SK-N-SH treated with all-trans-retinoic acid at 6 μM for 48 hours (cell line): Measurements from ENCODE around the gene TTC23.

ENCODE experiments used
- ATAC-seq: fragments of 200-7000 bp; cut with Tn5 transposase; 3 replicates; pipeline ENCODE4 v1.9.1; 2020; ENCODE audit warnings: mild to moderate bottlenecking, moderate library complexity
- ARNTL ChIP-seq: fragments of 450-650 bp; formaldehyde crosslinking; IDR thresholded peaks from 2 replicates; pipeline ENCODE4 v1.5.0; 2020; ENCODE audit warnings: low read depth, mild to moderate bottlenecking, moderate library complexity, borderline replicate concordance
- BACH2 ChIP-seq: fragments of 250-450 bp; sonication (Bioruptor Pico); IDR thresholded peaks from 2 replicates; pipeline ENCODE4 v1.9.0; 2021; ENCODE audit warnings: mild to moderate bottlenecking, borderline replicate concordance
- CSDC2 ChIP-seq: fragments of 250-450 bp; sonication (Bioruptor Pico); IDR thresholded peaks from 2 replicates; pipeline ENCODE4 v1.5.0; 2020; ENCODE audit warnings: mild to moderate bottlenecking, moderate library complexity
- ESRRG ChIP-seq: fragments of 250-450 bp; sonication (Bioruptor Pico); IDR thresholded peaks from 2 replicates; pipeline ENCODE4 v1.6.1; 2021; ENCODE audit warnings: mild to moderate bottlenecking
- ISL1 ChIP-seq: fragments of 250-450 bp; sonication (Bioruptor Pico); IDR thresholded peaks from 2 replicates; pipeline ENCODE4 v2.1.2; 2022; ENCODE audit warnings: mild to moderate bottlenecking, moderate library complexity
- OSR1 ChIP-seq: fragments of 250-450 bp; sonication (Bioruptor Pico); IDR thresholded peaks from 2 replicates; pipeline ENCODE4 v1.8.0; 2022; ENCODE audit warnings: moderate library complexity, mild to moderate bottlenecking, inconsistent platforms
- PPARA ChIP-seq: fragments of 250-450 bp; sonication (Bioruptor Pico); IDR thresholded peaks from 2 replicates; pipeline ENCODE4 v1.5.0; 2020; ENCODE audit warnings: mild to moderate bottlenecking, borderline replicate concordance
- RARB ChIP-seq: fragments of 250-450 bp; sonication (Bioruptor Pico); IDR thresholded peaks from 2 replicates; pipeline ENCODE4 v1.8.0; 2021; ENCODE audit warnings: mild to moderate bottlenecking, moderate library complexity
- SNAI2 ChIP-seq: fragments of 250-450 bp; sonication (Bioruptor Pico); IDR thresholded peaks from 2 replicates; pipeline ENCODE4 v1.5.0; 2020; ENCODE audit warnings: mild to moderate bottlenecking, moderate library complexity
- TCF4 ChIP-seq: fragments of 250-450 bp; sonication (Bioruptor Pico); IDR thresholded peaks from 2 replicates; pipeline ENCODE4 v1.8.0; 2021; ENCODE audit warnings: mild to moderate bottlenecking, moderate library complexity, borderline replicate concordance
- TOX ChIP-seq: fragments of 250-450 bp; sonication (Bioruptor Pico); IDR thresholded peaks from 2 replicates; pipeline ENCODE4 v1.8.0; 2021; ENCODE audit warnings: mild to moderate bottlenecking, moderate library complexity, borderline replicate concordance
- ZFP3 ChIP-seq: fragments of 250-450 bp; sonication (Bioruptor Pico); IDR thresholded peaks from 2 replicates; pipeline ENCODE4 v1.5.0; 2020; ENCODE audit warnings: mild to moderate bottlenecking, moderate library complexity
- ZFP30 ChIP-seq: fragments of 450-650 bp; formaldehyde crosslinking; IDR thresholded peaks from 2 replicates; pipeline ENCODE4 v1.5.0; 2022; ENCODE audit warnings: mild to moderate bottlenecking, moderate library complexity
- ZNF565 ChIP-seq: fragments of 450-650 bp; formaldehyde crosslinking; conservative IDR thresholded peaks from 2 replicates; pipeline ENCODE4 v1.5.0; 2020; ENCODE audit warnings: low read depth, mild to moderate bottlenecking, moderate library complexity
- ZNF70 ChIP-seq: fragments of 450-650 bp; formaldehyde crosslinking; IDR thresholded peaks from 2 replicates; pipeline ENCODE4 v1.5.0; 2020; ENCODE audit warnings: mild to moderate bottlenecking, moderate library complexity
- ZNF8 ChIP-seq: fragments of 450-650 bp; formaldehyde crosslinking; IDR thresholded peaks from 2 replicates; pipeline ENCODE4 v1.5.0; 2020; ENCODE audit warnings: mild to moderate bottlenecking, moderate library complexity
- TF ChIP-seq, protein P1 (sequence below): fragments of 250-450 bp; sonication (Bioruptor Pico); IDR thresholded peaks from 2 replicates; pipeline ENCODE4 v1.5.0; 2020; ENCODE audit warnings: mild to moderate bottlenecking, moderate library complexity
- TF ChIP-seq, protein P2 (sequence below): fragments of 250-450 bp; sonication (Bioruptor Pico); IDR thresholded peaks from 2 replicates; pipeline ENCODE4 v1.5.1; 2021; ENCODE audit warnings: mild to moderate bottlenecking, moderate library complexity
- TF ChIP-seq, protein P3 (sequence below): fragments of 250-450 bp; sonication (Bioruptor Pico); IDR thresholded peaks from 2 replicates; pipeline ENCODE4 v1.8.0; 2021; ENCODE audit warnings: low read depth, mild to moderate bottlenecking, moderate library complexity, borderline replicate concordance
- TF ChIP-seq, protein P4 (sequence below): fragments of 250-450 bp; sonication (Bioruptor Pico); IDR thresholded peaks from 2 replicates; pipeline ENCODE4 v1.8.0; 2020; ENCODE audit warnings: mild to moderate bottlenecking, moderate library complexity, borderline replicate concordance
- TF ChIP-seq, protein P5 (sequence below): fragments of 250-450 bp; sonication (Bioruptor Pico); IDR thresholded peaks from 2 replicates; pipeline ENCODE4 v1.5.1; 2020; ENCODE audit warnings: low read depth, mild to moderate bottlenecking, moderate library complexity

TTC23 gene

DNA sequence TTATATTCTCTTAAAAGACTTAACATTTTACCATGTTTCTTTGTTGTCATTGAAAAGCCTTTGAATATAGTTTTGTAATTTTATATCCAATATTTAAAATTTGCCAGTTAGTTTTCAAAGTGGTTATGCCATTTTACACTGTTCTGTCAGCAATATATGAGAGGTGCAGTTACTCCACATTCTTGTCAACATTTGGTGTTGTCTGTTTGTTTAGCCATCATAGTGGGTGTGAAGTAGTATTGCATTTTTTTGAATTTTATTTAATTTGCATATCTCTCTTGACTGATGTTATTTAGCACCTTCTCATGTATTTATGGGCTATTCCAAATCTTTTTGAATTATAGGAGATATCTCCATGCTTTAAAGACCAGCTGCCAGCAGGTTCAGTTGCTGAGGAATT is 42.3 kb upstream of the TTC23 start:
- ATAC-seq = no peak
- TF ChIP-seq OSR1 (CRISPR knock-in tag) (no peak), PPARA (CRISPR knock-in tag) (no peak), ZNF8 (no peak), ISL1 (CRISPR knock-in tag) (no peak), BACH2 (CRISPR knock-in tag) (no peak), SNAI2 (CRISPR knock-in tag) (no peak)
- TF ChIP-seq, protein P1, sequence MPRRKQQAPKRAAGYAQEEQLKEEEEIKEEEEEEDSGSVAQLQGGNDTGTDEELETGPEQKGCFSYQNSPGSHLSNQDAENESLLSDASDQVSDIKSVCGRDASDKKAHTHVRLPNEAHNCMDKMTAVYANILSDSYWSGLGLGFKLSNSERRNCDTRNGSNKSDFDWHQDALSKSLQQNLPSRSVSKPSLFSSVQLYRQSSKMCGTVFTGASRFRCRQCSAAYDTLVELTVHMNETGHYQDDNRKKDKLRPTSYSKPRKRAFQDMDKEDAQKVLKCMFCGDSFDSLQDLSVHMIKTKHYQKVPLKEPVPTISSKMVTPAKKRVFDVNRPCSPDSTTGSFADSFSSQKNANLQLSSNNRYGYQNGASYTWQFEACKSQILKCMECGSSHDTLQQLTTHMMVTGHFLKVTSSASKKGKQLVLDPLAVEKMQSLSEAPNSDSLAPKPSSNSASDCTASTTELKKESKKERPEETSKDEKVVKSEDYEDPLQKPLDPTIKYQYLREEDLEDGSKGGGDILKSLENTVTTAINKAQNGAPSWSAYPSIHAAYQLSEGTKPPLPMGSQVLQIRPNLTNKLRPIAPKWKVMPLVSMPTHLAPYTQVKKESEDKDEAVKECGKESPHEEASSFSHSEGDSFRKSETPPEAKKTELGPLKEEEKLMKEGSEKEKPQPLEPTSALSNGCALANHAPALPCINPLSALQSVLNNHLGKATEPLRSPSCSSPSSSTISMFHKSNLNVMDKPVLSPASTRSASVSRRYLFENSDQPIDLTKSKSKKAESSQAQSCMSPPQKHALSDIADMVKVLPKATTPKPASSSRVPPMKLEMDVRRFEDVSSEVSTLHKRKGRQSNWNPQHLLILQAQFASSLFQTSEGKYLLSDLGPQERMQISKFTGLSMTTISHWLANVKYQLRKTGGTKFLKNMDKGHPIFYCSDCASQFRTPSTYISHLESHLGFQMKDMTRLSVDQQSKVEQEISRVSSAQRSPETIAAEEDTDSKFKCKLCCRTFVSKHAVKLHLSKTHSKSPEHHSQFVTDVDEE = no peak
- TF ChIP-seq, protein P2, sequence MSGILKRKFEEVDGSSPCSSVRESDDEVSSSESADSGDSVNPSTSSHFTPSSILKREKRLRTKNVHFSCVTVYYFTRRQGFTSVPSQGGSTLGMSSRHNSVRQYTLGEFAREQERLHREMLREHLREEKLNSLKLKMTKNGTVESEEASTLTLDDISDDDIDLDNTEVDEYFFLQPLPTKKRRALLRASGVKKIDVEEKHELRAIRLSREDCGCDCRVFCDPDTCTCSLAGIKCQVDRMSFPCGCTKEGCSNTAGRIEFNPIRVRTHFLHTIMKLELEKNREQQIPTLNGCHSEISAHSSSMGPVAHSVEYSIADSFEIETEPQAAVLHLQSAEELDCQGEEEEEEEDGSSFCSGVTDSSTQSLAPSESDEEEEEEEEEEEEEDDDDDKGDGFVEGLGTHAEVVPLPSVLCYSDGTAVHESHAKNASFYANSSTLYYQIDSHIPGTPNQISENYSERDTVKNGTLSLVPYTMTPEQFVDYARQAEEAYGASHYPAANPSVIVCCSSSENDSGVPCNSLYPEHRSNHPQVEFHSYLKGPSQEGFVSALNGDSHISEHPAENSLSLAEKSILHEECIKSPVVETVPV (CRISPR knock-in tag) = no peak

DNA sequence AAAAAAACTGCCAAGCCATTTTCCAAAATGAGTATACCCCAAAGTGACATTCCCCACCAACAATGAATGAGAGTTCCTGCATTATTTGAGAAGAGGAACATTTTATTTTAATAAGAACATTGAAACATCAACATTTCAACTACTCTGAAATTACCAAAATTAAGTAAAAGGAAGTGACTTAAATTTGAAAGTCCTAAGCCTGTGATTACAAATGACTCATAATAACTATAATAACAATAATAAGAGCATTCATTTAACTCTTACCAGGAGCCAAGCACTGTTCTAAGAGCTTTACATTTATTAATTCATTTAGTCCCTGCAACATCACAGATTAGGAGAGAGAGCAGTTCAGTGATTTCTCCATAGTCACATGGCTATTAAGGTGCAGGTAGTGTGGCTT is 34.3 kb upstream of the TTC23 start:
- TF ChIP-seq ARNTL (no peak), ZNF8 (no peak), ZNF70 (no peak), OSR1 (CRISPR knock-in tag) (no peak), ESRRG (no peak), TOX (CRISPR knock-in tag) (no peak), ZNF565 (no peak), RARB (CRISPR knock-in tag) (no peak), PPARA (CRISPR knock-in tag) (no peak), BACH2 (CRISPR knock-in tag) (no peak), TCF4 (CRISPR knock-in tag) (no peak), CSDC2 (no peak), ZFP3 (no peak), SNAI2 (CRISPR knock-in tag) (no peak)
- TF ChIP-seq, protein P2 (CRISPR knock-in tag) = no peak
- TF ChIP-seq, protein P3, sequence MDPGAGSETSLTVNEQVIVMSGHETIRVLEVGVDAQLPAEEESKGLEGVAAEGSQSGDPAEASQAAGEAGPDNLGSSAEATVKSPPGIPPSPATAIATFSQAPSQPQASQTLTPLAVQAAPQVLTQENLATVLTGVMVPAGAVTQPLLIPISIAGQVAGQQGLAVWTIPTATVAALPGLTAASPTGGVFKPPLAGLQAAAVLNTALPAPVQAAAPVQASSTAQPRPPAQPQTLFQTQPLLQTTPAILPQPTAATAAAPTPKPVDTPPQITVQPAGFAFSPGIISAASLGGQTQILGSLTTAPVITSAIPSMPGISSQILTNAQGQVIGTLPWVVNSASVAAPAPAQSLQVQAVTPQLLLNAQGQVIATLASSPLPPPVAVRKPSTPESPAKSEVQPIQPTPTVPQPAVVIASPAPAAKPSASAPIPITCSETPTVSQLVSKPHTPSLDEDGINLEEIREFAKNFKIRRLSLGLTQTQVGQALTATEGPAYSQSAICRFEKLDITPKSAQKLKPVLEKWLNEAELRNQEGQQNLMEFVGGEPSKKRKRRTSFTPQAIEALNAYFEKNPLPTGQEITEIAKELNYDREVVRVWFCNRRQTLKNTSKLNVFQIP (CRISPR knock-in tag) = no peak
- TF ChIP-seq, protein P4, sequence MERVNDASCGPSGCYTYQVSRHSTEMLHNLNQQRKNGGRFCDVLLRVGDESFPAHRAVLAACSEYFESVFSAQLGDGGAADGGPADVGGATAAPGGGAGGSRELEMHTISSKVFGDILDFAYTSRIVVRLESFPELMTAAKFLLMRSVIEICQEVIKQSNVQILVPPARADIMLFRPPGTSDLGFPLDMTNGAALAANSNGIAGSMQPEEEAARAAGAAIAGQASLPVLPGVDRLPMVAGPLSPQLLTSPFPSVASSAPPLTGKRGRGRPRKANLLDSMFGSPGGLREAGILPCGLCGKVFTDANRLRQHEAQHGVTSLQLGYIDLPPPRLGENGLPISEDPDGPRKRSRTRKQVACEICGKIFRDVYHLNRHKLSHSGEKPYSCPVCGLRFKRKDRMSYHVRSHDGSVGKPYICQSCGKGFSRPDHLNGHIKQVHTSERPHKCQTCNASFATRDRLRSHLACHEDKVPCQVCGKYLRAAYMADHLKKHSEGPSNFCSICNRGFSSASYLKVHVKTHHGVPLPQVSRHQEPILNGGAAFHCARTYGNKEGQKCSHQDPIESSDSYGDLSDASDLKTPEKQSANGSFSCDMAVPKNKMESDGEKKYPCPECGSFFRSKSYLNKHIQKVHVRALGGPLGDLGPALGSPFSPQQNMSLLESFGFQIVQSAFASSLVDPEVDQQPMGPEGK (CRISPR knock-in tag) = no peak

DNA sequence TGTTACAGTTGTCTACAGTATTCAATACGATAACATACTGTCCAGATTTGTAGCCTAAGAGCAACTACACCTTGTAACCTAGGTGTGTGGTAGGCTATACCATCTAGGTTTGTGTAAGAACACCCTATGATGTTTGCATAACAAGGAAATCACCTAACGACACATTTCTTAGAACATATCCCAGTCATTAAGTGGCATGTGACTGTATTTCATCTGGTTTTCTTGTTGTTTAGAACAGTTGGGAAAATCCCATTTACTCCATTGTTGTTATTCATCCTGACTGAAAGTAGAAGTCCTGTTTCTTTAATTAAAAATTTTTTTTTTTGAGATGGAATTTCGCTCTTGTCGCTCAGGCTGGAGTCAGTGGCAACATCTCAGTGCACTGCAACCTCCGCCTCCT is 33.2 kb upstream of the TTC23 start:
- TF ChIP-seq, protein P5, sequence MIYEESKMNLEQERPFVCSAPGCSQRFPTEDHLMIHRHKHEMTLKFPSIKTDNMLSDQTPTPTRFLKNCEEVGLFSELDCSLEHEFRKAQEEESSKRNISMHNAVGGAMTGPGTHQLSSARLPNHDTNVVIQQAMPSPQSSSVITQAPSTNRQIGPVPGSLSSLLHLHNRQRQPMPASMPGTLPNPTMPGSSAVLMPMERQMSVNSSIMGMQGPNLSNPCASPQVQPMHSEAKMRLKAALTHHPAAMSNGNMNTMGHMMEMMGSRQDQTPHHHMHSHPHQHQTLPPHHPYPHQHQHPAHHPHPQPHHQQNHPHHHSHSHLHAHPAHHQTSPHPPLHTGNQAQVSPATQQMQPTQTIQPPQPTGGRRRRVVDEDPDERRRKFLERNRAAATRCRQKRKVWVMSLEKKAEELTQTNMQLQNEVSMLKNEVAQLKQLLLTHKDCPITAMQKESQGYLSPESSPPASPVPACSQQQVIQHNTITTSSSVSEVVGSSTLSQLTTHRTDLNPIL (CRISPR knock-in tag) = no peak
- no peak for TF ChIP-seq ZFP30 (CRISPR knock-in tag)
- no peak for TF ChIP-seq CSDC2
- no peak for TF ChIP-seq RARB (CRISPR knock-in tag)
- no peak for TF ChIP-seq ZNF8
- TF ChIP-seq, all 23 proteins: peak for 0
- ATAC-seq = no peak

More for the DNA sequence above, 34.3 kb upstream of the TTC23 start:
- ATAC-seq = no peak
